Neural cell (in vitro differentiated cells): ENCODE measurements around the gene KRT40.

Experiments used
- EZH2 ChIP-seq: fragments of 200-600, 300-800 bp; shearing (Covaris generic), sonication (generic); IDR thresholded peaks from 2 replicates; pipeline ENCODE4 v1.6.1; 2014; ENCODE audit warnings: antibody characterized with exemption, low read length, borderline replicate concordance, mild to moderate bottlenecking; ENCODE audit not compliant: insufficient read depth, poor library complexity, severe bottlenecking
- POLR2AphosphoS5 ChIP-seq: IDR thresholded peaks from 2 replicates; pipeline ENCODE4 v1.6.1; 2012

GRCh38 chr17:40936437-40936971 lies 47.6 kb downstream of the KRT40 start:
- no peak for TF ChIP-seq EZH2
- no peak for TF ChIP-seq POLR2AphosphoS5
